GM19099 (cell line): Measurements from ENCODE around the gene BTBD17.

ENCODE experiments used
- POLR2A ChIP-seq: IDR thresholded peaks from 3 replicates; pipeline ENCODE4 v1.6.1; 2011; ENCODE audit warnings: low read depth; ENCODE audit not compliant: insufficient read length; ENCODE audit errors: extremely low read depth

The BTBD17 gene

DNA sequence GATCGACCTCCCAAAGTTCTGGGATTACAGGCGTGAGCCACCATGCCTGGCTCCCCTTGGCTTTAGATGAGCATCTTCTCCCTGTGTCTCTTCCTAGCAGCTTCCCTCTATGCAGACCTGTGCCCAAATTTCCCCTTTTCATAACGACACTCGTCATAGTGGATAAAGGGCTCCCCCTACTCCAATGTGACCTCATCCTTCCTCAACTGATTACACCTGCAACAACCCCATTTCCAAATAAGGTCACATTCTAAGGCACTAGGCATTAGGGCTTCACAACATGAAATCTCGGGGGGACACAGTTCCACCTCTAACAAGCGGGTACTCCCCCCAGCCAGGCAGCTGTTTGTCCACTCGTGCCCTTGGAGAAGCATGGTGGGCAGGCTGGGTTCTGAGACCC lies 25.4 kb downstream of the BTBD17 start:
- no peak for TF ChIP-seq POLR2A

DNA sequence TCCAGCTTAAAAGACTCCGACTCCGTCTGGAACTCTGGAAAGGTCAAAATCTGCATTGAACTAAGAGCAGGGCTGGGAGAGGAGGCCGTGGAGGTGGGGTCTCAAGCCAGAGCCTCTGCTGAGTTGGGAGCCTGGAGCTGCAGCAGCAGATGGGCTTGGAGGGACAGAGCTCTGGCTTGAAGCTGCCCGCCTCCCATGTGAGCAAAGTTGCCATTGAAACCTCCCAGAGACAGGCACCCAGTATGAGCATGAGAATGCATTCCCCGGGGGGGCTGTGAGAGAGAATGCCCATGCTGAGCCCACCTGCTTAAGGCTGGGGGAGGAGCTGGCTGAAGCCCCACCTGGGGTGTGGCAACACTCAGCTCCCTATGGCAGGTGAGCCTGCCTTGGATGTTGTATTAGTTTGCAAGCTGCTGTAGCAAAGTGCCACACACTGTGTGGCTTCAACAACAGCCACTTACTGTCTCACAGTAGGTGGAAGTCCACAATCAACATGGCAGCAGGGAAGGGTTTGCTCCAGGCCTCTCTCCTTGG lies 26.1 kb downstream of the BTBD17 start:
- TF ChIP-seq POLR2A, result no peak

DNA sequence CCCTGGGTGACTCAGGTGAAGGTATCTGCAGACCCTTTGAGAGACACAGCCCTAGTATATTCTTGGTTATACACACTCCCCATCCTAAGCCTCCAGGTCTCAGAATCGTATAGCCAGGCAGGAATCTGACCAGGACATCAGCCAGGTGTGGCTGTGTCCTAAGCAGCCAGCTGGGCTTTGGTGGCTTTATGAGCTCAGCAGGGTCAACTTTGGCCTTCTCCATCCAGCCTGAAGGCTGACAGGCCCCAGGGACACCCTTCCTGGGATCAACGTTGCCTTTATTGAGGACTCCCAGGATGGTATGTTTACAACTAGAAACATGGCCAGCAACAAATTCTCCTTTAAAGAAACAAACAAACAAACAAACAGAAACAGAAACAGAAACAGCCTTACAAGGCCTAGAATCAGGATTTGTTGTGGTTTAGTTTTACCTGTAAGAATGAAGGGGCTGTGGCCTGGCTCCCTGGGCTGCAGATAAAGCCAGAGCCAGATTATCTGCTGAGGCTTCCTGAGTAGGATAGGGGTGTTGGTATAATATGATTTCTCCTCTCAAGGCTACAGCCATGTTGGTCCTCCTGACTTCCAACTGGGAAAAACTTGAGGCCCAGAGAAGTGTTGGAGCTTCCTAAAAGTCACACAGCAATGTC lies 27.2 kb downstream of the BTBD17 start:
- TF ChIP-seq POLR2A, result no peak

DNA sequence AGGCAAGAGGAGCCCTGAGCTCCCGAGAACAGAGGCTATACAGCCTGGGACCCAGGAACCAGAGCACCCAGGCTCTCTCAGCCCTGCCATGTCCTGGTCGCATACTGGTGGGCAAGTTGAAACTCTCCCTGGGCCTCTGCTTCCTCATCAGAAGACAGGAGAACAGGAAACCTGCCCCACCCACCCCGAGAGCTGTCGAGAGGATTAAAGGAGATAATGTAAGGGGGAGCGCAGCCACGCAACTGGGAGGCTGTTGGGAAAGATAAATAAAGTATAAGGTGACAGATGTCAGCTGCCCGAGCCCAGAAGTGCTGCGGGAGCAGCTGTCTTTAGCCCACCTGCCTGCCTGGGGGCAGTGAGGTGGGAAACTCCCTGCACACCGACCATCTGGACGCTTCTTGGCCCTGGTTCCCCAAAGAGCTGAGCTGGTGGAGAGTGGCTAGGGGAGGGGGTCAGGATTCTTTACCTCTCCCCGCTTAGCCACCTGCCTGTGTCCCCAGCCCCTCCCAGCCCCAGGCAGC lies 28.8 kb downstream of the BTBD17 start:
- TF ChIP-seq POLR2A, result no peak

DNA sequence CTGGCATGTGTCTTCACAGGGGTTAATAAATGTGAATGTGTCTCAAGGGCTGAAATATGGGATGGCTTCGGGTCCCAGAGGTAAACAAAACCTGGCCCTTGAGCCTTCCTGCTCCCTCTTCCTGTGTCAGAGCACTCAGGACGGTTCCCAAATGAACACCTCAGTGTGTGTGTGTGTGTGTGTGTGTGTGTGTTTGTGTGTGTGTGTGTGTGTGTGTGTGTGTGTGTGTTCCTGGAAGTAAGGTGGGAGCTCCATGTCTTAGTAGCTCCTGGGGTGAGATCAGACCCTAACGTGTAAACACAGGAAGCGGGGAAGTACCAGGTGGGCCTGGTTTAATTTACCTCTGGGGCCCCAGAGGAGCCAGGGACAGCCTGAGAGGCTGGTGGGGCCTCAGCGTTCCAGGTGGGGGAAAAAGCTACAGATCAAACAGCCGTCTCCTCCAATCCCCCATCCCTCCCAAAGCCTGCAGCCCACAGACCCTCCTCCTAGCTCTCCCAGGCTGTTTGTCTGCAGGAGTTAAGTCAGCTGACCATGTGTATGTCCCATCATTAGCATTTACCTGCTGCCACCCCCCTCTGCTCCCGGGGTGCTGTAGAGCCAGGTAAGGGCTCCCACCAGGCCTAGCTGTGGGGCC lies 29.5 kb downstream of the BTBD17 start:
- TF ChIP-seq POLR2A, result no peak

DNA sequence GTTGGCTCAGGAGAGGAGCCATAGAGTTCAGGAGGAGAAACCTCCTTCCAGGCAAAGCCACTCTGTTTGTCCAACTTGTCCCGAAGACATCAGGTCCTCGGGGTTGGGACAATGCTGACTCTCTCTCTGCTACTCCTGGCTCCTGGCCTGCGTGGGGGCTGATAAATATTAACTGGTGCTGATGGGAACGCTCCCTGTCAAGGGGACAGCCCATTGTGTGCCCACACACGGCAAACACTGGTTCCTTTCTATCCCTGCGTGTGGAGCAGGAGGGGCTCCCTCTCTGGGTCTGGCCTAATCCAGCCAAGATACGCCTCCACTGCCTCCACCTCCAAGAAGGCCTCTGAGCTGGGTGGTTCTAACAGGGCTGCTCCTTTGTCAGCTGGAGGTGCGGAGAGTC lies 31.2 kb downstream of the BTBD17 start:
- no peak for TF ChIP-seq POLR2A

DNA sequence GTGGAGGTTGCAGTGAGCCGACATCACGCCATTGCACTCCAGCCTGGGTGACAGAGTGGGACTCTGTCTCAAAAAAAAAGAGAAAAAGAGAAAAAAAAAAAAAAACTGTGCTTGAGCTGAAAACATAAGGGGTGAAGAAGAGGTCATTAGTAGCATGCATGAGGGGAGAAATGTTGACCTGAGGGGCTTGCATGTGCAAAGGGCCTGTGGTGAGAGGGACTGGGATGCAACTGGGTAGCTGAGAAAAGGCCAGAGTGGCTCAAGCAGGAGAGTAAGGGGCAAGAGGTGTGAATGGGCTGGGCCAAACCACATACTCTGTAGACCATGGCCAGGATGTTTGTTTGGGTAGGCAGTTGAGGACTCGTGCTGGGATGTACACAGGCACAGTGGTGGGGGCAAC lies 32.3 kb downstream of the BTBD17 start:
- TF ChIP-seq POLR2A, result no peak

DNA sequence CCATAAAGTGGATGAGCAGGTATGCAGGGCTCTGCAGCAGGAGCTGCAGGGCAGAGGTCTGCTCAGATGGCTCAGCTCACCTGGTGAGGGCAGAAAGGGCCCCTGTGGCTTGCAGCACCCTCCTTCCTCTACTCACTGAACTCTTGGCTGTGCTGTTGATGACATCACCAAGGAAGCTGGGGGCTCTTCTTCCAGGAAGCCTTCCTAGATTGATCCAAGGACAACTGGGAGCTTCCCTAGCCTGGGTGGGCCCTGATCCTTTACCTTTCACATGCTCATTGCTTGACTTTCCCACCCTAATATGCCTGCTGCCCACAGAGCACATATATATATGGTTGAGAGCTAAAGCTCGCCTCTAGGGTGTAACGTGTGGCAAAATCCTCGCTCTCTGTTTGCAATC lies 33.2 kb downstream of the BTBD17 start:
- TF ChIP-seq POLR2A, result no peak

DNA sequence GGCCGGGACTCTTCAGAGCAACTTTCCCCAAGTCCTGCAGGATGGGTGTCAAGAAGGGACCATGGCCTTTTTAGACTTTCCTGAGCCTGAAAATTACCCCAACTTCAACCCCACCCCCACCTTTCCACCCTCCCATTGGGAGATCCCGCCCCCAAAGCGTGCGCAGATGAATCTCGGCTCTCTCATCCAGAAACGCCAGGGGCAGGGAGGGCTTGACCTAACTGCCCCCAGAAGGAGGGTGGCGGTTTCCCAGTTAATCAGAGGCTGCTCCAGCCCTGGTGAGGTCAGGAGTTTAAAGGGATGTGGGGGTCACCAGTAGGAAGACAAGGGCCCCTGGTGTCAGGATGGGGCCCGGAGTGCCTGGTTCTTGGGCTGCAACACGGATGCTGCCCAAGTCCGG lies 35.2 kb downstream of the BTBD17 start:
- TF ChIP-seq POLR2A, result no peak

DNA sequence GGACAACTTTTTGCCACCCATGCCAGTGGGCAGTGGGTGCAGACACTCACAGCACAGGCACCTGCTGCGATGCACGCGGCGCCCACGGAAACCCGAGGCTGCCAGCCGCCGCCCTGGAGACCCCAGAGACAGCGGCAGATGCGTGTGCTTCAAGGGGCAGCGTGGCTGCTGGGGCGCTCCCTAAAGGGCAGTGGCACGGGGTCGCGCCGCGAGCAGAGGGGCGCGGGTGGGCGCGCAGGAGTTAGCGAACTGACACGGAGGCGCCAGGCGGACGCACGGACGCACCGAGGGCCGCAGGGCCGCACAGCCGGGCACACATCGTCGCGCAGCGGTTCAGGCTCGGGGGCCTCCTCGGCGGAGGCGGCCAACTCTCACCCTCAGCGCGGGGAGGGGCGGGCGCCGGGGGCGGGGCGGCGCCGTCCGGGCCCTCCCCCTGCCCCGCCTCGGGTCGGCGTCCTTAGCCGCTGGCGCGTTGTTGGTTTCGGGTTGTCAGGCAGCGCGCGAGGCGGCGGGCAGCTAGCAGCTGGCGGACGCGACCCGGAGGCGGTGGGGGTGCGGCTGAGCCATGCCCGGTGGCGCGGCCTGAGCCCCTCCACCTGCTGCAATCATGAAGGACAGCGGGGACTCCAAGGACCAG lies 35.8 kb downstream of the BTBD17 start, which contains the start of gene KIF19:
TSS of gene KIF19 (plus strand) at position 484 of the 637 bp plus-strand sequence. CDS start at position 608, 124 bp downstream.
- no peak for TF ChIP-seq POLR2A

DNA sequence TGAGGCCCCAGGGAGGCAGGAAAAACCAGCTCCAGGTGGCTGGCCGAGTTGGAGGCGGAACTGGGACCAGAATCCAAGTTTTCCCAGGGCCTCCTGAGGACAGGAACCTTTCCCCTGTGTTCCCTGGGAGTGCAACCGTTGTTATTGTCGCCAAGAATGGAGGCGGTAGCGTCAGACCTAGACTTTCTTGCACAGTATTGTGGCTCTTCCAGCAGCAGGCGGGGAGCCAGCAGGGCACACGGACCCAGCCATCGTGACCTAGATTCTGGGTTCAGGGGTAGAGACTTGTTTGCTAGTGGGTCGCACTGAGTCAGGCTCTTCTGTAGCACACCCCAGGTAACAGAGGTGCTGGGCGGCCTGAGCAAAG lies 36.3 kb downstream of the BTBD17 start:
- TF ChIP-seq POLR2A, result no peak

DNA sequence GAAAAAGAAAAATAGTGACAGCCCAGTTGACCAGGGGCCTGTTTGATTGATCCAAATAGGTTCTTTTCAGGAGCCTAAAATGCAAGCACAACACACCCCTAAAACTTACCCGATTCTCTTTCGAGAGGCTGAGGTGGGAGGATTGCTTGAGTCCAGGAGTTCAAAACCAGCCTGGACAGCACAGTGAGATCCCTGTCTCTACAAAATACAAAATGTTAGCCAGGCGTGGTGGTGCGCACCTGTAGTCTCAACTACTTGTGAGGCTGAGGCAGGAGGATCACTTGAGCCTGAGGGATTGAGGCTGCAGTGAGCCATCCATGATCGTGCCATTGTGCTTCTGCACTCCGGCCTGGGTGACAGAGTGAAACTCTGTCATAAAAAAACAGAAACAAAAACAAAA lies 37.1 kb downstream of the BTBD17 start:
- TF ChIP-seq POLR2A, result no peak

DNA sequence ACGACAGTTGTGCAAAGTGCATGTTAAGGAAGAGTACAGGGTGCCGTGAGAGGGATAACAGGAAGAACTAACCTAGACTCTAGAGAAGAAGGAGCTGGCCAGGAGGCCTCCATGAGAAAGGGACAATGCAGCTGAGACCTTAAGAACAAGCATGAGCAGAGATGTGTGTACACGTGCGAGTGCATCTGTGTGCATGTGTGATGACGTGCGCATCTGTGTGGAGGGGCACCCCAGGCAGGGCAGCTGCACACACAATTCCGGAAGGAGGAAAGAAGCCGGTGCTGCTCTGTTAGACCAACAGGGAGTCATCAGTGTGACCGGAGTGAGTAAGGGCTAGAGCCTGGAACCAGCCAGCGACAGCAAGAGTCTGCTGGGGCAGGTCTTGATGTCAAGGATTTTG lies 43.3 kb downstream of the BTBD17 start:
- TF ChIP-seq POLR2A, result no peak

DNA sequence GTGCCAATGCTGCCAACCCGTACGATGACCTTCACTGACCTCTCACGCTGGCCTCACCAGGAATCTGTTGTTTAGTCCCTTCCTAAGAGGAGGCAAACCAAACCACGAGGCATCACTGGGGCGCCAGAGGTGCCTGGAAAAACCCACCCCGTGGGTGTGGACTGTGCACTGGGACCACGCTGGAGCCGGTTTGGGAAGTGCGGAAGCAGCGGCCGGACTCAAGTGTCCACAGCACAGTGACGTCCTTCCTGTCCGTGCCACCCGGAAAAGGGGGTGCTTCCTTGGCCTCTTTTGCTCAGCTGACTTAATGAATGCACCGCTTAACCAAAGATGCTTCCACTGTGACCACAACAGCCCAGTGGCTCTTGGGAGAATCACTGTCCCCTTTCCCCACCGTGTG lies 44.6 kb downstream of the BTBD17 start:
- TF ChIP-seq POLR2A, result no peak

DNA sequence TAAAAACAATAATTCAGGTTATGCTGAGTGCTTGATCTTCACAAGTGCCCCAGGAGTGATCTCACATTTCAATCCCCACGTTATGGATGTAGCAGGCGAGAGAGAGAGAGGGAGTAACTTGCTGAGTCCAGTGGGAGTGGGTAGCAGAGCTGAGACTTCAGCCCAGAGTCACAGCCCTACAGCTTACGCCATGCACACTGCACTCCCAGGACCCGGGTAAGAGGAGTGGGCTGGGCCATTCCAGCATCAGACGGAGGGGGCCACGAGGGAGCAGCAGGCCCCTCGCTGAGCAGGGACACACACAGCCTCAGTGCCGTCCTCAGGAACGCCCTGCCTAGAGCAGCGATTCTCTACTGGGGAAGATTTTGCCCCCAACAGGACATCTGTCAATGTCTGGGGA lies 45.4 kb downstream of the BTBD17 start:
- TF ChIP-seq POLR2A, result no peak

DNA sequence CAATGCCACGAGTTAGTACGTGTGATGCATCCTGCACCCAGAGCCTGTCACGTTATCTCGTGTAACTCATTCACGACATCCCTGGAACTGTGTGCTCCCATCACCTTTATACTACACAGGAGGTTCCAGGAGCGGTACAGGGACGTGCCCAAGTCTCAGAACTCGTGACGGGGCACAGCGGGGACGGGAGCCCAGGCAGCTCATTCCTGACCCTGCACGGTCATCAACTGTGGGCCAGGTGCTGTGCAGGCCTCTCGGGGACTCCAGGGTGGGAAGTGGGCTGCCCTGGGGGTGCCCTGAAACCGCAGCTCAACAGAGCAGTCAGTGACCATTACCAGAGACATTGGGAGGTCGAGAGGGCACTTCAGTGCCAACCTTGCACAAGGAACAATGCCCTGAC lies 46.8 kb downstream of the BTBD17 start:
- no peak for TF ChIP-seq POLR2A

DNA sequence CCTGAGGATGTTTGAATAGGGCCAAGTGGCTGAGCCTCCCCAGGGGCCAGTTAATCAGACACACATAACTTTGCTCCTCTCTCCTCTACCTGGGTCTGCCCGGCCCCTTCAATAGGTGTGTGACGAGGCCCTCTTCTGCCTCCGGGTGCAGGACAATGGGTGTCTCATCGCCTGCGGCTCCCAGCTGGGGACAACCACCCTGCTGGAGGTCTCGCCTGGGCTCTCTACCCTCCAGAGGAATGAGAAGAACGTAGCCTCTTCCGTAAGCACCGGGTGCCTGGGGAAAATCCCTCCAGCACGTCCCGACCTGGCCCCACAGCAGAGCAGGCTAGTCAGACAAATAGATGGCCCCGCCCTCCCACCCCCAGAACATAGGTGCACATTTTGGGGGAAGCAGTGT lies 51.8 kb downstream of the BTBD17 start:
- no peak for TF ChIP-seq POLR2A
